DMS53 (cell line): Measurements from ENCODE around the gene ACOXL.

ENCODE experiments used
- DNase-seq: peaks from one replicate; lab custom pipeline; 2025; lab: John Stamatoyannopoulos, UW

The ACOXL gene

GRCh38 chr2:111117598-111118480 lies 385.5 kb downstream of the ACOXL start:
- DNase-seq: peak; percentile 44

- DNase-seq: no peak
Measured at GRCh38 chr2:111118481-111118980, 386.2 kb downstream of the ACOXL start.

GRCh38 chr2:111118981-111119821 lies 386.8 kb downstream of the ACOXL start:
- no peak for DNase-seq

GRCh38 chr2:111119822-111120252 lies 387.5 kb downstream of the ACOXL start:
- no peak for DNase-seq

- peak; percentile 99 for DNase-seq
Measured at GRCh38 chr2:111120253-111121027, 388.1 kb downstream of the ACOXL start, which contains the start of gene BCL2L11. Gene BCL2L11 (plus strand): TSS chr2:111120914. CDS start chr2:111123746, 2,832 bp downstream.

- DNase-seq: peak; percentile 87
Measured at GRCh38 chr2:111121028-111121827, 388.9 kb downstream of the ACOXL start.

- DNase-seq: peak; percentile 99
Measured at GRCh38 chr2:111121828-111122630, 389.7 kb downstream of the ACOXL start.

GRCh38 chr2:111122631-111123421 lies 390.5 kb downstream of the ACOXL start:
- DNase-seq: peak; percentile 92

GRCh38 chr2:111123751-111124150 lies 391.4 kb downstream of the ACOXL start:
- no peak for DNase-seq

- no peak for DNase-seq
Measured at GRCh38 chr2:111126581-111126980, 394.2 kb downstream of the ACOXL start.

GRCh38 chr2:111127351-111127750 lies 395.0 kb downstream of the ACOXL start:
- DNase-seq: no peak

- no peak for DNase-seq
Measured at GRCh38 chr2:111128096-111128495, 395.7 kb downstream of the ACOXL start.

GRCh38 chr2:111133603-111134002 lies 401.2 kb downstream of the ACOXL start:
- DNase-seq: no peak

GRCh38 chr2:111134055-111134454 lies 401.7 kb downstream of the ACOXL start:
- DNase-seq: peak; percentile 12

- no peak for DNase-seq
Measured at GRCh38 chr2:111135237-111135909, 403.0 kb downstream of the ACOXL start.

GRCh38 chr2:111135910-111136297 lies 403.5 kb downstream of the ACOXL start:
- no peak for DNase-seq

GRCh38 chr2:111138839-111139238 lies 406.5 kb downstream of the ACOXL start:
- no peak for DNase-seq

GRCh38 chr2:111139637-111140317 lies 407.4 kb downstream of the ACOXL start:
- DNase-seq: no peak
